H1 (cell line): ENCODE measurements around the gene VNN1.

Experiments used
- BRCA1 ChIP-seq: IDR thresholded peaks from 2 replicates; pipeline ENCODE4 v1.6.1; 2012; ENCODE audit warnings: low read depth, low read length, improper control_type of control experiment
- CTCF ChIP-seq, 3 experiments: IDR thresholded peaks; 1 replicate in 2 of 3; 2 replicates in 1 of 3; pipeline versions ENCODE4 v1.5.1 to v1.6.1; 2011; ENCODE audit warnings: low read length in 3 of 3, mild to moderate bottlenecking in 3 of 3, inconsistent platforms in 2 of 3, low read depth in 1 of 3, moderate library complexity in 1 of 3; ENCODE audit not compliant: insufficient read depth in 1 of 3; ENCODE audit errors: control extremely low read depth in 1 of 3
- MAFK ChIP-seq: IDR thresholded peaks from 2 replicates; pipeline ENCODE4 v1.6.1; 2012; ENCODE audit warnings: low read depth, mild to moderate bottlenecking, improper control_type of control experiment, low read length
- TAF1 ChIP-seq: IDR thresholded peaks from 2 replicates; pipeline ENCODE4 v1.6.1; 2011; ENCODE audit warnings: mild to moderate bottlenecking, low read depth, low read length
- TEAD4 ChIP-seq: IDR thresholded peaks from 2 replicates; pipeline ENCODE4 v1.6.1; 2012; ENCODE audit warnings: low read depth, low read length, inconsistent platforms, mixed read lengths

DNA sequence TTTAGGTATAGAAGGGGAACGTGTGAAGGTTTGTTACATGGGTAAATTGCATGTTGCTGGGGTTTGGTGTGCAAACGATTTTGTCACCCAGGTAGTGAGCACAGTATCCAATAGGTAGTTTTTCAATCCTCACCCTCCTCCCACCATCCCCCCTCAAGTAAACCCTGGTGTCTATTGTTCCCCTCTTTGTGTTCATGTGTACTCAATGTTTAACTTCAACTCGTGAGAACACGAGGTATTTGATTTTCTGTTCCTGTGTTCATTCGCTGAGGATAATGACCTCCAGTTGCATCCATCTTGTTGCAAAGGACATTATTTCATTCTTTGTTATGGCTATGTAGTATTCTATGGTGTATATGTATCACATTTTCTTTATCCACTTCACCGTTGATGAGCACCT is 11.6 kb upstream of the VNN1 start:
- TF ChIP-seq MAFK (no peak), TAF1 (no peak), BRCA1 (no peak), TEAD4 (no peak), CTCF (IDR thresholded peaks at IDR 0.05; ENCODE audit: control extremely low read depth in 1 of 3, insufficient read depth in 1 of 3, low read depth in 1 of 3, low read length in 3 of 3) (no peak)
